SK-N-DZ (cell line): ENCODE measurements around the gene LTA. TPM values are rescaled to one million over a fixed set of nuclear protein-coding genes. Genes with fewer than 3 reads are reported as not detected.

Experiments
- DNase-seq: peaks from one replicate; pipeline ENCODE4 v3.0.0-alpha.2; 2015; ENCODE audit warnings: low spot score
- polyA plus RNA-seq, 2 experiments: library from polyadenylated mRNA; depleted of rRNA; stranded (reverse); fragments of >200 nt; gene quantifications; 2 replicates each; pipeline ENCODE4 v1.2.3, GENCODE V29; 2014

LTA gene
- not detected in 2 replicates for polyA plus RNA-seq (2014; cell fraction: cytosol; rRNA removed)
- not detected in 2 replicates for polyA plus RNA-seq (2014; cell fraction: nucleus; rRNA removed)

- DNase-seq, result no peak
Measured at GRCh38 chr6:31572041-31572911, at the start of gene LTA. Gene LTA, plus strand, starts transcription at chr6:31572289. Its CDS starts 454 bp downstream, at chr6:31572743.

GRCh38 chr6:31525553-31525931, 46.5 kb upstream of the LTA start:
- no peak for DNase-seq

GRCh38 chr6:31525932-31526591, 46.0 kb upstream of the LTA start:
- DNase-seq, result no peak

GRCh38 chr6:31528307-31528777, 43.7 kb upstream of the LTA start:
- no peak for DNase-seq

- no peak for DNase-seq
Measured at GRCh38 chr6:31528821-31529328, 43.2 kb upstream of the LTA start, which contains the start of gene MCCD1. Gene MCCD1, plus strand, starts transcription at chr6:31528962. Its CDS starts 53 bp downstream, at chr6:31529015.

DNA sequence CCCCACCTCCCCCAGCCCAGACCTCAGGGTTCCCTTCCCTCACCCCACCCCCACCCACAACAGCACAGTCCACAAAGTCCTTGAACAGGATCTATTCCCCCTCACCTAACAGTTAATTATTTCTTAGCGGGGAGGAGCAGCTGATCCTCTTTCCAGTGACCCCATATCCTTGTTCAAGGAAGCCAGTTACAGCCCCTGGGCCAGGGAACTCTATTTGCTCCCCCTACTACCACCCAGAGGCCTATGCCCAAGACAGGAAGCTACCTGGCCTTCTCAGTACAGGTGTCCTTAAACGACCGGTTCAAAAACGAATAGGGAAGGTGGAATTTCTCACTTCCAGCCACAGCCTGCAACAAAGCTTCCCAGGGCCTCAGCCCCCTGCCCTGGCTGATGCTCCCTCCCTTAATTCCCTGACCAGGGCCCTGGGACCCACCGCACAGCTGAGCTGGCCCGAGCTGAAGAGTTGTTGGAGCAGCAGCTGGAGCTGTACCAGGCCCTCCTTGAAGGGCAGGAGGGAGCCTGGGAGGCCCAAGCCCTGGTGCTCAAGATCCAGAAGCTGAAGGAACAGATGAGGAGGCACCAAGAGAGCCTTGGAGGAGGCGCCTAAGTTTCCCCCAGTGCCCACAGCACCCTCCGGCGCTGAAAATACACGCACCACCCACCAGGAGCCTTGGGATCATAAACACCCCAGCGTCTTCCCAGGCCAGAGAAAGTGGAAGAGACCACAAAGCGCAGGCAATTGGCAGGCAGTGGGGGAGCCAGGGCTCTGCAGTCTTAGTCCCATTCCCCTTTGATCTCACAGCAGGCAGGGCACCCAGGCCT, 42.5 kb upstream of the LTA start:
- no peak for DNase-seq

GRCh38 chr6:31530659-31531058, 41.4 kb upstream of the LTA start:
- no peak for DNase-seq

- no peak for DNase-seq
Measured at GRCh38 chr6:31531162-31531561, 40.9 kb upstream of the LTA start.

GRCh38 chr6:31531771-31532643, 40.1 kb upstream of the LTA start:
- no peak for DNase-seq

DNA sequence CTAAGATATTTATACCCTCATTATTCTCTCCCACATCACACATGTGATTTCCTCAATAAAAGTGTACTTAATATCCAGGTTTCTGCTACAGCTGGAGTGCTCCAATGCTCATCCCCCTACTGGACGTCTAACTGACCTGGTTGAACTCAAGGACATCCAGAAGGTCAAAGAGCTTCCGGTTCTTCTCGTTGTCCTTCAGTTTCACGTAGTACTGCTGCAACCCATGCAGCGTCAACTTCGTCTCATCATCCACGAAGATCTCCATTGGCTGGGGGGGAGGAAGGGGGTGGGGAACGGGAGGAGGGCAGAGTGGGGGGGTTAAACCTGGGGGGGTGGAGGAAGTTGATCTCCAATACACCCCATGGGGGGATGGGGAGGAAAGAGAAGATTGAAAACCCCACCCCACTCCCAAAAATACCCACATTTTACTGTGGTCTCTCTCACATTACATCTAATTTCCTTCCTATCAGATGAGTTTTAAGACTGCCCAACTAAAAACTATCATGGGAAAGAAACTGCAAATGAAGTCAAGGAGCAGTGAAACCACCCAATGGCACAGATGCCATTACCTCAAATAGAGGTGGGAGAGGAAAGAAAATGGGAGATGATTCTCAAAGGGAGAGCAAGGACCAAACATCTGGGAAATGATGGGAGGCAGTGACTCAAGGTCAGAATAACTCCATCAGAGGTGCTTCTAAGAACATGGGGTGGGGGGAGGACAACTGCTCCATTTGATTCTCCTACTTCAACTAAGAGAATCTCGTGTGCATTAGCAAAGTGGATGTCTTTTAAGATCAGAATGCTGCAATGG, 39.2 kb upstream of the LTA start:
- no peak for DNase-seq

- DNase-seq, result no peak
Measured at GRCh38 chr6:31533455-31533841, 38.6 kb upstream of the LTA start.

DNA sequence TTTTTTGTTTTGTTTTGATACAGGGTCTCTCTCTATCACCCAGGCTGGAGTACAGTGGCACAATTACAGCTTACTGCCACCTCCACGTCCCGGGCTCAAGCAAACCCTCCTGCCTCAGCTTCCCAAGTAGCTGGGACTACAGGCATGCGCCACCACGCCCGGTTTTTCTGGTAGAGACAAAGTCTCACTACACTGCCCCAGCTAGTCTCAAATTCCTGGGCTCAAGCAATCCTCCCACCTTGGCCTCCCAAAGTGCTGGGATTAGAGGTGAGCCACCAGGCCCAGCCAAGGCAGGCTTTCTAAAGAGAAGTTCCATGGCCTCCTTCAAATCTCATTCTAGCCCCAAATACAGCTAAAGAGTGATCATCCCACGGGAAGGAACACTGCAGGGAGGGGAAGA, 38.1 kb upstream of the LTA start:
- DNase-seq, result no peak

GRCh38 chr6:31534521-31535040, 37.5 kb upstream of the LTA start:
- DNase-seq, result no peak

- no peak for DNase-seq
Measured at GRCh38 chr6:31535538-31536324, 36.4 kb upstream of the LTA start.

DNA sequence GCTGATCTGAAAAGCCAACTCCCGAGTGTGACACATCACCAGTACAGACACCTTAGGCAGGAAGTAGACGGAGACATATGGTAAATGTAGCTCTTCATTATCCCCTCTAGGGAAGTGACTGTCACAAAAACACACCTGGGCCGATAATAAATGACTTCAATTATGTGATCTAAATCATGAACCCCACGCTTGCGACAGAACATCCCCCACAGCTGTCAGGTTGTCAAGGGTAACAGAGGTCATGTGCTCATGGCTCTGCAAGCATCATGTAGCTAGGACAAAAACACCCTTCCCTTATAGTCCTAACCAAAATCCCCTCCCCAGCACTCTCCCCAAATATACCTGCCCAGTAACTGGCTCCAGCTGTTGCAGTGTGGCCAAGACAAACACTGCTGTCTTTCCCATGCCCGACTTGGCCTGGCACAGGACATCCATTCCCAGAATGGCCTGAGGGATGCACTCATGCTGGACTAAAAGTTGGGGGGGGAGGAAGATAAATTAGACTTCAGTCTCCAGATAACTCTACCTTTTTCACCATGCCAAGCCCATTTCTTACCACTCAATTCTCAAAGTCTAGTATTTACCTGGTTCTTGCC, 33.2 kb upstream of the LTA start:
- DNase-seq, result no peak

- no peak for DNase-seq
Measured at GRCh38 chr6:31540640-31541039, 31.4 kb upstream of the LTA start.

GRCh38 chr6:31541059-31541657, 30.9 kb upstream of the LTA start:
- no peak for DNase-seq
